ENCODE results near the gene NDUFA3.

- no peak for TF ChIP-seq POLR2A (IDR thresholded peaks at IDR 0.05)
- TF ChIP-seq, protein P1, sequence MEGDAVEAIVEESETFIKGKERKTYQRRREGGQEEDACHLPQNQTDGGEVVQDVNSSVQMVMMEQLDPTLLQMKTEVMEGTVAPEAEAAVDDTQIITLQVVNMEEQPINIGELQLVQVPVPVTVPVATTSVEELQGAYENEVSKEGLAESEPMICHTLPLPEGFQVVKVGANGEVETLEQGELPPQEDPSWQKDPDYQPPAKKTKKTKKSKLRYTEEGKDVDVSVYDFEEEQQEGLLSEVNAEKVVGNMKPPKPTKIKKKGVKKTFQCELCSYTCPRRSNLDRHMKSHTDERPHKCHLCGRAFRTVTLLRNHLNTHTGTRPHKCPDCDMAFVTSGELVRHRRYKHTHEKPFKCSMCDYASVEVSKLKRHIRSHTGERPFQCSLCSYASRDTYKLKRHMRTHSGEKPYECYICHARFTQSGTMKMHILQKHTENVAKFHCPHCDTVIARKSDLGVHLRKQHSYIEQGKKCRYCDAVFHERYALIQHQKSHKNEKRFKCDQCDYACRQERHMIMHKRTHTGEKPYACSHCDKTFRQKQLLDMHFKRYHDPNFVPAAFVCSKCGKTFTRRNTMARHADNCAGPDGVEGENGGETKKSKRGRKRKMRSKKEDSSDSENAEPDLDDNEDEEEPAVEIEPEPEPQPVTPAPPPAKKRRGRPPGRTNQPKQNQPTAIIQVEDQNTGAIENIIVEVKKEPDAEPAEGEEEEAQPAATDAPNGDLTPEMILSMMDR (IDR thresholded peaks at IDR 0.05), result no peak
Observed at GRCh38 chr19:54142166-54142780, 39.6 kb downstream of the NDUFA3 start.

Data from uterus (tissue), 2 donors.